Immature natural killer cell (primary cell): ENCODE measurements around the gene OR10H2. TPM values are rescaled to one million over a fixed set of nuclear protein-coding genes. Genes with fewer than 3 reads are reported as not detected.

Source experiments
- polyA plus RNA-seq, 3 donors: library from polyadenylated mRNA; unstranded; fragments of 300-500 nt; fragmentation: Illumina TruSeq; gene quantifications; one replicate each; pipeline ENCODE4 v1.2.3, GENCODE V29; 2021

OR10H2 gene
- polyA plus RNA-seq, 3 donors from 2014 or later, result not detected

Other genes with a start within 250 kb of the OR10H2 start
- under 1 TPM in 2 of 3 donors, not detected in 1; 0.10 to 0.17 TPM for gene PGLYRP2, start 248.5 kb upstream of the OR10H2 start, polyA plus RNA-seq
- gene CYP4F22, start 219.5 kb upstream of the OR10H2 start, polyA plus RNA-seq, result 1 to 10 TPM in 2 of 3 donors, not detected in 1; 1.3 to 2.7 TPM
- gene CYP4F8, start 112.8 kb upstream of the OR10H2 start, polyA plus RNA-seq, result not detected
- not detected for gene CYP4F3, start 87.1 kb upstream of the OR10H2 start, polyA plus RNA-seq
- not detected for gene CYP4F12, start 54.9 kb upstream of the OR10H2 start, polyA plus RNA-seq
- gene OR10H3, start 10.0 kb downstream of the OR10H2 start, polyA plus RNA-seq, result not detected
- not detected for gene OR10H5, start 59.6 kb downstream of the OR10H2 start, polyA plus RNA-seq
- gene OR10H1, start 87.6 kb downstream of the OR10H2 start, polyA plus RNA-seq, result not detected
- gene CYP4F2, start 170.1 kb downstream of the OR10H2 start, polyA plus RNA-seq, result not detected
- gene CYP4F11, start 206.5 kb downstream of the OR10H2 start, polyA plus RNA-seq, result not detected
- not detected for gene OR10H4, start 221.0 kb downstream of the OR10H2 start, polyA plus RNA-seq